RKO (cell line): ENCODE data around the gene IFNA21.
"Not testable (repeated sequence)": the region's sequence is repeated elsewhere in the genome, so short reads cannot be mapped to it uniquely, and the experiment has no call there.

ENCODE experiments used
- DNase-seq: peaks from one replicate; pipeline ENCODE4 v3.0.0-alpha.2; 2016; ENCODE audit warnings: low spot score

IFNA21 gene

DNA sequence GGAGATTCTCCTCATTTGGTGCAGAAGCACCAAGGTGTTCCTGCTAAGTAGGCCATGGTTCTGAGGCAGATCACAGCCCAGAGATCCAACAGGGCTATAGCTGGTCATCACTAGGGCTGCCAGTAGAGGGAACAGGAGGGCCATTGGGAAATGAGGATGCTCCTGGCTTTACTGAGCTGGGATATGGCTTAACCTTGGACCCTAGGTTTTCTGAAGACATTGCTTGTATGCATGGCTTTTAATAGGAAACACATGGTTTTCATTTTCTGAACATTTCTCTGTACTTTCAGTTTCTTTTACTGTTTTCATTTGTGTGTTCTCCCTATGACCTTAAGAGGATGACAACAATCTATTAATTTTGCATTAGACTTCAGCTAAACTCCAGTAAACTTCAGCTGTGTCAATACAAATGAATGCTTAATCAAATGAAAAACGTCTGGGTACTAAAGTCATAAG is 25.0 kb downstream of the IFNA21 start, which contains the start of gene IFNW1:
TSS of gene IFNW1 (minus strand) at position 406 of the 456 bp plus-strand sequence. CDS start at position 144, 262 bp downstream.
- DNase-seq = no peak

DNA sequence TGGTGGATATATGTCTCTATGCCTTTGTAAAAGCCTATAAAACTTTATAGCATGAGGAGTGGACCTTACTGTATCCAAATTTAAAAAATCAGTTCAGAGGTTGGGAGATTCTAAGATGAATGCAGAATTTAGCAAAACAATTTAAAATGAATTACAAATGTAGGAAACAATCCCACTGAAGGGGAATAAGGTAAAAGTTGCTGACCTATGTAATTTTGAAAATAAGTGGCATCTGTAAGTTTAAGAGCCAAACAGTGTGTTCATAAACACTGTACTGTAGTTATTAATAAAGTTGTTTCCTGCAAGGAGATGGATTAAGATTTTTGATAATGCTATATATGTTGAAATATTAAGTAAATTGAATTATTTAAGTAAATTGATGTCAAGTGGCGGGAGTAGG is 29.4 kb downstream of the IFNA21 start:
- DNase-seq = no peak

DNA sequence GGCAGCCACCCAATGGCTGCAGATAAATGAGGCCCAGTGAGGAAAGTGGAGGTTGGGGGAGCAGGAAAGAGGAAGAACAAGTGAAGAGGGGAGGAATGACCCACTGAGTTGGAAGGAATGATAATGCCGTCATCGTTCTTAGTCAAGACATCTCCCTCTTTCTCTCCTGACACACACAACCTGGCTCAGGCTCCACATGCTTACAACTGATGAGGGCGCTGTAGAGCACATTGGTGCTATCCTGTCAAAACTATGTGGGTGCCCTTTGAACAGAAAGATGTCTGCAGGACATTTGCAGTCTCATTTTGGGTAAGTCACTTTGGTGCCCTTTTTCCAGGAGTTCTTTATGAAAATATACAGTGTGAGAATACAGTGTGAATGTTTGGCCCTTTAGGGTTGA is 30.7 kb downstream of the IFNA21 start:
- no peak for DNase-seq

DNA sequence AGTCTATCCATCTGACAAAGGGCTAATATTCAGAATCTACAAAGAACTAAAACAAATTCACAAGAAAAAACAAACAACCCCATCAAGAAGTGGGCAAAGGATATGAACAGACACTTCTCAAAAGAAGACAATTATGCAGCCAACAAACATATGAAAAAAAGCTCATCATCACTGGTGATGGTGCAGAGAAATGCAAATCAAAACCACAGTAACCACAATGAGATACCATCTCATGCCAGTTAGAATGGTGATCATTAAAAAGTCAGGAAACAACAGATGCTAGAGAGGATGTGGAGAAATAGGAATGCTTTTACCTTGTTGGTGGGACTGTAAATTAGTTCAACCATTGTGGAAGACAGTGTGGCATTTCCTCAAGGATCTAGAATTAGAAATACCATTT is 38.3 kb downstream of the IFNA21 start:
- DNase-seq = not testable (repeated sequence)

DNA sequence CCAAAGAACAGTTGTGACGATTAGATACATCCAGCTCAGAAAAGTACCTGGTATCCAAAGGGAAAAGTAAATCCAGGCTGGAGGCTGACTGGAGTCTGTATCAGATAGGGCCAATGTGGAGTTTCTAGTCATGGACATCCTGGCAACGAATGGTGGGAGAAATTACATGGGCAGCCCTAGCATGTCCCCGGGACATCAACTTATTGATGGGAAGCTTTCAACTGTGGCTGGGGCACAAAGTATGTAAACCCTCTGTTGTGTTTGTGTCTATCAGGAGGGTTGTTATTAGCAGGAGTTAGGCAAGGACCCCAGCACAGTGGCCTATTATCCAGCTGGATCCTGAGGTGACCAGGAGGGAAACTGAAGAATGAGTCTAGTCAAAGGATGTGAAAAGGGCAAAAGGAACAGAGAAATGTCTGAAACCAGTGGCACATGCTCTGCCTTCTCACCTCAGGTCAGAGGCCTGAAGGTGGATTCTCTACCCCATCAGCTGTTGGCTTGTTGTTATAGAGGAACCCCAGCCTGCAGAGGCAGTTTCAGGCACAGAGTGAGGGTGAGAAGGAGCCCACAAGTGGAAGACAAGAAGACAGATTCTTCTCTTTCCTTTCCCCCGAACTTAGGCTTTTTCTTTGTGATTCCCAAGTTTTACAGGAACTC is 44.7 kb downstream of the IFNA21 start:
- no peak for DNase-seq

DNA sequence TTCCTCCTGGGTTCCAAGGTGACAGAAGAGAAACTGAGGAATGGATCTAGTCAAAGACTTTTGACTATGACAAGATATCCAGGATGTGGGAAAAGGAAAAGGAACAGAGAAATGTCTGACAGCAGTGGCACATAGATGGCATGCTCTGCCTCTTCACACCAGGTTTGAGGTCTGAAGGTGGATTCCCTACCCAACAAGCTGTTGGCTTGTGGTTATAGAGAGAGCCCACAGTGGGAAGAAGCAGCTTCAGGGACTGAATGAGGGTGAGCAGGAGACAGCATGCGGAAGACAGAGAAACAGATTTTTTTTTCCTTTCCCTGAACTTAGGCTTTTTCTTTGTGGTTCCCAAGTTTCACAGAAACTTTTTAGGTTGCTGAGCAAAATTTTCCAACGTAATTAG is 45.4 kb downstream of the IFNA21 start:
- no peak for DNase-seq

DNA sequence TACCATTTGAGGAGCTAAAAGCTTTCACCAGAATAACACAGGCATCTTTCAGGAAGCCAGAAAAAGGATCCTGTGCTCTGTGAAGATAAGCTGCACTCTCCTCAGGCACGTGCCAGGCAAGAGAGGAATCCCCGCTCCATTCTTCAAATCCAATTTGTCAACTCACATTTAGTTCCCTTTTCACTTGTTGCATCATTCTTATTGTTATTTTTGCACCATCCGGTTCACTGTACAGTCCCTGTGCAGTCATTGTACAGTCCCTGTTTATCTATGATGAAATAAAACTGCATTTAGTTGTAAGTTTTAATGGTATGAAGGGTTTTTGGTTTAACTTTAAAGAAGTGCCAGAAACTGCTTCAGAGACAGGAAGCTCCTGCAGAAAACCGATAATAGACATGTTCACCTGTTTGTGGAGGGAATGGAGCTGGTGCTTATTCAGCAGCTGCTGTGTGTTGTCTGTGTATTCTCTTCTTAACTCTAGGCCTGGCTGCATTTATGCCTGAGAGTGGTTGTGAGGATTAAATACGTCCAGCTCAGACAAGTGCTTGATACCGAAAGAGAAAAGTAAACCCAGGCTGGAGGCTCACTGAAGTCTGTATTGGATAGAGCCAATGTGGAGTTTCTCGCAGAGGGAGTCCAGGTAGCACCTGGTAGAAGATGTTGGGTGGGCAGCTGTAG is 47.2 kb downstream of the IFNA21 start:
- no peak for DNase-seq
